H1 (cell line): ENCODE data around the gene TNFRSF6B. TPM values are rescaled to one million over a fixed set of nuclear protein-coding genes. Genes with fewer than 3 reads are reported as not detected.
"Not testable (repeated sequence)": the region's sequence is repeated elsewhere in the genome, so short reads cannot be mapped to it uniquely, and the experiment has no call there.

ENCODE experiments used
- CTCF ChIA-PET: fragments of 300-600 bp; sonication (Branson Sonifier 250); formaldehyde crosslinking; loops from one replicate; lab custom pipeline; 2021; ENCODE audit not compliant: partially characterized antibody; lab: Charles Lee
- POLR2A ChIA-PET: fragments of 300-600 bp; sonication (Branson Sonifier 250); formaldehyde crosslinking; loops from one replicate; lab custom pipeline; 2021; ENCODE audit warnings: inconsistent platforms; ENCODE audit not compliant: partially characterized antibody; lab: Charles Lee
- DNase-seq, 2 experiments: peaks; one replicate each; pipeline versions ENCODE4 v3.0.0 to v3.0.0-alpha.2; 2010 to 2022; ENCODE audit warnings: low spot score in 2 of 2, low read depth in 1 of 2, mixed read lengths in 1 of 2
- FAIRE-seq: peaks from 2 replicates; lab custom pipeline; 2011; peaks lifted over from hg19 to GRCh38; lab: Jason Lieb, UNC
- H2AFZ ChIP-seq: 2 replicates; pipeline ENCODE4 v1.8.1; 2012; ENCODE audit warnings: low read length, inconsistent platforms
- H2AK5ac ChIP-seq: 2 replicates; pipeline ENCODE4 v1.6.1; 2013; ENCODE audit warnings: low read depth, low read length
- H2BK120ac ChIP-seq: replicated peaks from 2 replicates; pipeline ENCODE3; 2013; ENCODE audit warnings: low read depth, low read length, inconsistent platforms
- H2BK12ac ChIP-seq: 2 replicates; pipeline ENCODE4 v1.6.1; 2013; ENCODE audit warnings: low read depth, low read length
- H2BK15ac ChIP-seq: 2 replicates; pipeline ENCODE4 v1.6.1; 2013; ENCODE audit warnings: low read length
- H2BK20ac ChIP-seq: 2 replicates; pipeline ENCODE4 v1.6.1; 2013; ENCODE audit warnings: low read length
- H2BK5ac ChIP-seq: 2 replicates; pipeline ENCODE4 v1.6.1; 2013; ENCODE audit warnings: low read depth, low read length
- H3K14ac ChIP-seq: 2 replicates; pipeline ENCODE4 v1.6.1; 2013; ENCODE audit warnings: inconsistent platforms; ENCODE audit not compliant: insufficient read length
- H3K18ac ChIP-seq: 2 replicates; pipeline ENCODE4 v1.6.1; 2013; ENCODE audit warnings: low read length; ENCODE audit errors: extremely low read depth
- H3K23ac ChIP-seq: 2 replicates; pipeline ENCODE4 v1.6.1; 2013; ENCODE audit warnings: inconsistent platforms; ENCODE audit not compliant: insufficient read length
- H3K23me2 ChIP-seq: 2 replicates; pipeline ENCODE4 v1.6.1; 2013; ENCODE audit warnings: low read depth, low read length
- H3K27ac ChIP-seq: 2 replicates; pipeline ENCODE4 v1.6.1; 2011; ENCODE audit warnings: low read depth, low read length, inconsistent platforms
- H3K27me3 ChIP-seq, 4 experiments: replicated peaks in 1 of 4; 1 replicate in 1 of 4; 2 replicates in 3 of 4; pipeline versions ENCODE4 v1.6.1 to v1.8.1; 2011 to 2013; ENCODE audit warnings: low read length in 3 of 4, mild to moderate bottlenecking in 3 of 4, inconsistent platforms in 2 of 4, mixed read lengths in 2 of 4, moderate library complexity in 1 of 4; ENCODE audit not compliant: control insufficient read depth in 3 of 4, insufficient read depth in 3 of 4; ENCODE audit errors: extremely low read depth in 1 of 4
- H3K36me3 ChIP-seq, 4 experiments: 2 replicates each; pipeline versions ENCODE4 v1.6.1 to v1.8.1; 2011 to 2013; ENCODE audit warnings: mild to moderate bottlenecking in 4 of 4, low read length in 3 of 4, moderate library complexity in 2 of 4, control low read depth in 1 of 4, inconsistent platforms in 1 of 4; ENCODE audit not compliant: insufficient read depth in 4 of 4, control insufficient read depth in 2 of 4
- H3K4ac ChIP-seq: replicated peaks from 2 replicates; pipeline ENCODE3; 2013; ENCODE audit warnings: low read length, low read depth, mixed read lengths, inconsistent platforms; ENCODE audit not compliant: insufficient read length
- H3K4me1 ChIP-seq, 4 experiments: replicated peaks in 1 of 4; 1 replicate in 1 of 4; 2 replicates in 3 of 4; pipeline versions ENCODE4 v1.6.1 to v1.8.1; 2011 to 2013; ENCODE audit warnings: low read length in 3 of 4, inconsistent platforms in 2 of 4, mixed read lengths in 1 of 4; ENCODE audit not compliant: insufficient read depth in 4 of 4, control insufficient read depth in 3 of 4
- H3K4me2 ChIP-seq, 2 experiments: 2 replicates each; pipeline versions ENCODE4 v1.6.1 to v1.8.1; 2011 to 2013; ENCODE audit warnings: low read depth in 2 of 2, low read length in 2 of 2, control low read depth in 1 of 2, inconsistent platforms in 1 of 2, mild to moderate bottlenecking in 1 of 2; ENCODE audit not compliant: insufficient read depth in 1 of 2
- H3K4me3 ChIP-seq, 4 experiments: fragments of 200-600, 300-600 bp in 1 of 4; sonication (generic), shearing (Covaris generic), sonication (Bioruptor Twin) in 1 of 4; 2 replicates each; pipeline versions ENCODE4 v1.5.1 to v1.8.1; 2011 to 2016; ENCODE audit warnings: low read length in 4 of 4, low read depth in 3 of 4, control low read depth in 2 of 4, inconsistent platforms in 2 of 4, mild to moderate bottlenecking in 2 of 4, mixed read lengths in 1 of 4, moderate library complexity in 1 of 4; ENCODE audit not compliant: insufficient read depth in 2 of 4; ENCODE audit errors: extremely low read depth in 1 of 4
- H3K56ac ChIP-seq: replicated peaks from 2 replicates; pipeline ENCODE3; 2013; ENCODE audit warnings: low read depth, mild to moderate bottlenecking, mixed read lengths, low read length, inconsistent platforms; ENCODE audit not compliant: insufficient read length
- H3K79me1 ChIP-seq: 2 replicates; pipeline ENCODE4 v1.6.1; 2013; ENCODE audit warnings: low read depth, low read length, control low read depth
- H3K79me2 ChIP-seq, 2 experiments: 2 replicates each; pipeline versions ENCODE4 v1.6.1 to v1.8.1; 2012 to 2013; ENCODE audit warnings: low read length in 2 of 2, mild to moderate bottlenecking in 2 of 2, inconsistent platforms in 1 of 2; ENCODE audit not compliant: insufficient read depth in 2 of 2, control insufficient read depth in 1 of 2
- H3K9ac ChIP-seq, 4 experiments: replicated peaks in 1 of 4; 1 replicate in 1 of 4; 2 replicates in 3 of 4; pipeline versions ENCODE4 v1.6.1 to v1.8.1; 2011 to 2013; ENCODE audit warnings: low read depth in 3 of 4, low read length in 3 of 4, control low read depth in 2 of 4, mild to moderate bottlenecking in 2 of 4, moderate library complexity in 2 of 4, inconsistent platforms in 1 of 4; ENCODE audit errors: extremely low read depth in 1 of 4
- H3K9me3 ChIP-seq, 2 experiments: 2 replicates each; pipeline versions ENCODE4 v1.6.1 to v1.8.1; 2012 to 2013; ENCODE audit warnings: mild to moderate bottlenecking in 2 of 2, moderate library complexity in 2 of 2, control low read depth in 1 of 2, inconsistent platforms in 1 of 2, low read depth in 1 of 2, low read length in 1 of 2, mixed read lengths in 1 of 2; ENCODE audit not compliant: insufficient read depth in 2 of 2
- H4K20me1 ChIP-seq, 2 experiments: replicated peaks in 1 of 2; 2 replicates each; pipeline versions ENCODE3 to v1.8.1; 2011 to 2013; ENCODE audit warnings: inconsistent platforms in 2 of 2, low read length in 2 of 2, mild to moderate bottlenecking in 1 of 2; ENCODE audit not compliant: insufficient read depth in 2 of 2, control insufficient read depth in 1 of 2
- H4K5ac ChIP-seq: 2 replicates; pipeline ENCODE4 v1.6.1; 2013; ENCODE audit warnings: low read length, low read depth, mixed read lengths, inconsistent platforms; ENCODE audit not compliant: insufficient read length
- H4K8ac ChIP-seq: 2 replicates; pipeline ENCODE4 v1.8.0; 2013; ENCODE audit warnings: mild to moderate bottlenecking, moderate library complexity, low read length, inconsistent platforms; ENCODE audit not compliant: insufficient read depth; ENCODE audit errors: extremely low read depth
- H4K91ac ChIP-seq: replicated peaks from 2 replicates; pipeline ENCODE3; 2013; ENCODE audit warnings: low read length, mixed read lengths, inconsistent platforms; ENCODE audit not compliant: insufficient read length
- WGBS, 2 experiments: shearing (Covaris generic) in 1 of 2; methylation state at CpG; one replicate each; pipeline versions ENCODE4 v1.1.6 to v1.1.7; 2013 to 2015; ENCODE audit warnings: low lambda C conversion rate in 2 of 2, mixed read lengths in 2 of 2, inconsistent platforms in 1 of 2, low coverage in 1 of 2, missing lambda C conversion rate in 1 of 2; ENCODE audit not compliant: insufficient replicate concordance in 2 of 2, insufficient coverage in 1 of 2, insufficient read length in 1 of 2; ENCODE audit errors: extremely low coverage in 1 of 2, missing lambda C conversion rate in 1 of 2; 5-methylcytosine and 5-hydroxymethylcytosine counted together
- polyA plus RNA-seq, 7 experiments: library from polyadenylated mRNA; depleted of rRNA in 3 of 7; stranded (reverse) in 5 of 7; unstranded in 2 of 7; fragments of >200 nt in 5 of 7; fragments of 200-250 nt in 2 of 7; gene quantifications; 1 replicate in 5 of 7; 2 replicates in 1 of 7; 4 replicates in 1 of 7; pipeline versions ENCODE4 v1.2.1 to v1.2.3, GENCODE V29; 2011 to 2013; ENCODE audit warnings: missing spikeins in 2 of 7, mixed read lengths in 2 of 7
- total RNA-seq: library from RNA; stranded (reverse); fragmentation: NEBNext Ultra II Directional; extraction: Animal tissue kit (Norgen Biotek cat#: 25700); gene quantifications from 2 replicates; pipeline ENCODE4 v1.2.1, GENCODE V29; 2021

TNFRSF6B gene
- total and polyA plus RNA-seq, 2 of the 8 experiments (the other 6 are each of a cell fraction or from before 2014, with no cell fraction given): 3.1 TPM; not detected in 1

GRCh38 chr20:63730189-63730733 is 33.8 kb downstream of the TNFRSF6B start:
- 94% methylated on average over 18 of the region's 18 CpGs; no CpG with 5 or more reads in 1 of the 2 experiments for WGBS, 2 experiments
- not testable (repeated sequence) for H3K27ac ChIP-seq, H2BK120ac ChIP-seq, H2BK5ac ChIP-seq, H3K4ac ChIP-seq, H3K18ac ChIP-seq, FAIRE-seq, H3K9ac ChIP-seq, H2AFZ ChIP-seq, H2AK5ac ChIP-seq, H3K27me3 ChIP-seq, H2BK12ac ChIP-seq, H4K5ac ChIP-seq, H2BK20ac ChIP-seq, H3K23me2 ChIP-seq, H3K4me1 ChIP-seq, H4K8ac ChIP-seq, H3K14ac ChIP-seq, H4K91ac ChIP-seq, H3K79me2 ChIP-seq, DNase-seq, H3K23ac ChIP-seq, H3K4me2 ChIP-seq, H3K4me3 ChIP-seq, H3K9me3 ChIP-seq, H2BK15ac ChIP-seq, H3K56ac ChIP-seq
- ChIA-PET CTCF (interaction anchor here (2.4 kb wide), 1 partner anchor 22 kb away, joined by 6 read pairs; the partner anchor contains the start of genes ARFRP1 and ZGPAT), POLR2A (interaction anchor here (1.0 to 2.7 kb wide), 3 partner anchors 23 to 101 kb away, joined by 3 to 6 read pairs (median 3); partner anchors contain the start of genes ARFRP1, STMN3 and ZGPAT)
- H3K79me1 ChIP-seq: peaks cover 18% of the 10 kb centered on the region
- H3K36me3 ChIP-seq: peaks cover 0 to 14% (median 3%) of the 10 kb centered on the region in 4 experiments; a peak in 5 of 8 replicates
- peaks cover 5 to 34% of the 10 kb centered on the region in 2 experiments for H4K20me1 ChIP-seq
